Right lung (tissue), 5 donors: ENCODE data around the gene FRG1. TPM values are rescaled to one million over a fixed set of nuclear protein-coding genes. Genes with fewer than 3 reads are reported as not detected.
"Not testable (repeated sequence)": the region's sequence is repeated elsewhere in the genome, so short reads cannot be mapped to it uniquely, and the experiment has no call there.

Experiments
- DNase-seq, 2 donors: peaks; one replicate each; pipeline ENCODE4 v3.0.0-alpha.2; 2013
- polyA plus RNA-seq, 5 donors: library from polyadenylated mRNA; unstranded; fragments of 120-200 nt; gene quantifications; one replicate each; pipeline versions ENCODE4 v1.2.1 to v1.2.3, GENCODE V29; 2013; ENCODE audit warnings: inconsistent platforms in 1 of 5, low replicate concordance in 1 of 5; ENCODE audit not compliant: insufficient read length in 5 of 5, insufficient read depth in 1 of 5

Gene FRG1
- polyA plus RNA-seq, 5 donors: 47.1 to 72.5 (median 49.4) TPM

DNA sequence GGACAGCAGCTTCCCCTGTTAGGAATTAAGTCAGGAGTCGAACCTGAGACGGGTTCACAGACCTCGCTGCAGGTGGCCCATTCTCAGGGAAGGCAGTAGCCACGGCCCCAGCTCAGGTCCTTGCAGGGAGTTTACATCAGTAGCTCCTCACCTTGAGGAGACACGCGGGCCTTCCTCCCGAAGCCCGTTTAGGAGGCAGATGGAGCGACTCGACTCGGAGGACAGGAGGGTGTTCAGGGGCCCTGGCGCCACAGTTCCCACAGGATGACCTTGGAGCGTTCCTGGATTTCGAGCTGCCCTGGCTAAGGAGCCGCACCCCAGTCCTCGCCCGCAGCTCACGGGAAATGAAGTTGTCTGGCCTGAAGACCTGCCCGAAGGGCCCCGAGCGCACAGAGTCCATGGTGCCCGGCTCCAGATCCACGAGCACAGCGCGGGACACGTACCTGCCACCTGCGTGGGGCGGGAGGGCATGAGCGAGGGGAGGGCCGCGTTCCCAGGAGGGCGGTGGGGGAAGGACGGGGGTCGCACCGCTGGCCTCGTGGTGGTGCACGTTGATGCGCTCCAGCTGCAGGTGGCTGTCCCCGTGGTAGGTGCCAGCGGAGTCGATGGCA, 43.3 kb downstream of the FRG1 start:
- DNase-seq: not testable (repeated sequence)

DNA sequence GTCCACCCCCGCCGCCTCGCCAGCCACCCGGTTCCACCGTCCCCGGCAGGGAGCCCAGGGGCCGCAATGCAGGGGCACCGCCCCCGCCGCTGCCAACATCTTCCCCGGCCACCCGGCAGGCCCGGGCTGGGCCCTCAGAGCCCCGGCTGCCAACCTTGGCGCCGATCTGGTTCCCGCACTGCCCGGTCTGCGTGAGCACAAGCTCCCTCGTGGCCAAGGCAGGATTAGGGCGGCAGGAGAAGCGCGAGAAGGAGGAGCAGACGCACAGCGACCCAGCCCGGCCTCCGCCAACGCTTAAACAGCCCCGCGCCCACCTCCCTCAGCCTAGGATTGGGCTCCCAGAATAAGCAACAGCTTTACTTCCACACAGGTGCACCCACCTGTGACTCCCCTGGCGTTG, 44.0 kb downstream of the FRG1 start:
- DNase-seq: not testable (repeated sequence)

DNA sequence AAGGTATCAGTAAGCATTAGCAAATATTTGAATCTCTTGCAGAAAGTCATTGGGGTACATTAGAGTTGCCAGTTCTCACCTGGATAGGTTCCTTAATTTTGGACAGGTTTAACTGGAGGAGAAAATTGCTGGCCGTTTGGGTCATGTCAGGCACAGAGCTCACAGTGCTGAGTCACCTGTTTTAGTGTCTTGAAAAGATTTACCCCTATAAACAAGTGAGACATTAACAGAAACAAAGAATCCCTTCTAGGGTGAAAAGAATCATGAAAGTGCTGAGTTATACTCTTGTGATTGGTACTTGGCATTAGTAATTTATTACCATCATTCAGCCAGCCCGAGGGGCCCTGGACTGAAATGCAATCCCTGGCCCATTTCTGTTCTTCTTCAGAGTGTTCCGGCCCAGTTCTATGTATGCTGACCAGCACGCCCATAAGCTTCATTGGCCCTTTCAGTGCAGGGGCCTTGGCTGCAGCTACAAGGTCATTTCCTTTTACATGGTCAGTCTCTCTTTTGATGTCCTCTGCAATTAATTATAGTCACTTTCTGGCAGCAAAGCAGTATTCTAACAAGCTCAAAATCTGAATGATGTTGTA, 45.1 kb downstream of the FRG1 start:
- not testable (repeated sequence) for DNase-seq

DNA sequence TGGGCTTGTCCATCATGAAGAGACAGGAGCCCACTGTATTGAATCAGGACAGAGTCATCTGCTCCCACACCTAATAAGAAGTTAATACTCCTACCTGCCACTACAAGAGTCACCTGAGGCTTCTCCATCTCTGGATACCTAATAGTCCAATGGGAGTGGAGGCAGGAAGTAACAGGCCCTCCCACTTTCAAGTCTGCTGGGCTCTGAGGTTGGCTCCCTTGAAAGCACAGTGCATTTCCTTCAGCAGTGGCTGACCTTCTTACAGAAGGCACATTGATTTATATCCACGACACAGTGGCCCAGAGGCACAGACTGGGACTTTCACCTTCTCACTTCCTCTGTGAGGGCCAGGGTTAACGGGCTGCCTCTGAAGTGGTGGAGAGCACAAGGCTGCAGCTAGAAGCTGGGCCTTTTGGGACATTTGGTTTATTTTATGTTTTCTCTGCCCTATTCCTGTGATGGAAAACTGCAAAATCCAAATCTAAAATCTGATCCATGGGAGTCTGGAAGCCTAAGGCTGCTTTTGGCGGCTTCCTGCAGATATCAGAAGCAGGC, 48.3 kb downstream of the FRG1 start:
- DNase-seq: no peak

DNA sequence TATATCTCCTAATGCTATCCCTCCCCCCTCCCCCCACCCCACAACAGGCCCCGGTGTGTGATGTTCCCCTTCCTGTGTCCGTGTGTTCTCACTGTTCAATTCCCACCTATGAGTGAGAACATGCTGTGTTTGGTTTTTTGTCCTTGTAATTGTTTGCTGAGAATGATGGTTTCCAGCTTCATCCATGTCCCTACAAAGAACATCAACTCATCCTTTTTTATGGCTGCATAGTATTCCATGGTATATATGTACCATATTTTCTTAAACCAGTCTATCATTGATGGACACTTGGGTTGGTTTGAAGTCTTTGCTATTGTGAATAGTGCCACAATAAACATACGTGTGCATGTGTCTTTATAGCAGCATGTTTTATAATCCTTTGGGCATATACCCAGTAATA, 49.3 kb downstream of the FRG1 start:
- DNase-seq: not testable (repeated sequence)

Other genes with a start within 250 kb of the FRG1 start
- gene FRG2, start 86.4 kb downstream of the FRG1 start, polyA plus RNA-seq: under 1 TPM in 2 of 5 donors, not detected in 3; 0.05 to 0.06 TPM
- gene DBET, start 123.6 kb downstream of the FRG1 start, polyA plus RNA-seq: not detected
- gene DUX4, start 232.9 kb downstream of the FRG1 start, polyA plus RNA-seq: under 1 TPM in 3 of 5 donors, not detected in 2; 0.51 to 0.93 (median 0.60) TPM